Ishikawa (cell line): ENCODE results near the gene ZC3H12D.
A peak's percentile ranks its signal among the peaks of the same experiment; 100 is the strongest.

Source experiments
- CEBPB ChIP-seq: IDR thresholded peaks from 2 replicates; pipeline ENCODE4 v1.6.1; 2012
- CREB1 ChIP-seq: IDR thresholded peaks from 2 replicates; pipeline ENCODE4 v1.6.1; 2012; ENCODE audit warnings: low read depth
- EGR1 ChIP-seq: IDR thresholded peaks from 2 replicates; pipeline ENCODE4 v1.6.1; 2012
- EP300 ChIP-seq: IDR thresholded peaks from 2 replicates; pipeline ENCODE4 v1.6.1; 2012; ENCODE audit warnings: borderline replicate concordance
- FOXM1 ChIP-seq: IDR thresholded peaks from 2 replicates; pipeline ENCODE4 v1.6.1; 2012; ENCODE audit warnings: low read depth, borderline replicate concordance
- NFIC ChIP-seq: IDR thresholded peaks from 2 replicates; pipeline ENCODE4 v1.6.1; 2012
- RAD21 ChIP-seq: IDR thresholded peaks from 2 replicates; pipeline ENCODE4 v1.6.1; 2012; ENCODE audit warnings: low read depth
- TAF1 ChIP-seq: IDR thresholded peaks from 2 replicates; pipeline ENCODE4 v1.6.1; 2012; ENCODE audit warnings: low read depth, mild to moderate bottlenecking
- TCF12 ChIP-seq: IDR thresholded peaks from 2 replicates; pipeline ENCODE4 v1.6.1; 2012; ENCODE audit warnings: low read depth
- TEAD4 ChIP-seq: IDR thresholded peaks from 2 replicates; pipeline ENCODE4 v1.6.1; 2012
- YY1 ChIP-seq: IDR thresholded peaks from 2 replicates; pipeline ENCODE4 v1.6.1; 2012; ENCODE audit warnings: low read depth
- ZBTB7A ChIP-seq: IDR thresholded peaks from 2 replicates; pipeline ENCODE4 v1.6.1; 2012; ENCODE audit warnings: low read depth
- TF ChIP-seq, protein P1 (sequence below): IDR thresholded peaks from 2 replicates; pipeline ENCODE4 v1.6.1; 2012
- TF ChIP-seq, protein P2 (sequence below): IDR thresholded peaks from 2 replicates; pipeline ENCODE4 v1.6.1; 2012
- TF ChIP-seq, protein P3 (sequence below): IDR thresholded peaks from 2 replicates; pipeline ENCODE4 v1.6.1; 2012; ENCODE audit warnings: low read depth, mild to moderate bottlenecking

Gene ZC3H12D

DNA sequence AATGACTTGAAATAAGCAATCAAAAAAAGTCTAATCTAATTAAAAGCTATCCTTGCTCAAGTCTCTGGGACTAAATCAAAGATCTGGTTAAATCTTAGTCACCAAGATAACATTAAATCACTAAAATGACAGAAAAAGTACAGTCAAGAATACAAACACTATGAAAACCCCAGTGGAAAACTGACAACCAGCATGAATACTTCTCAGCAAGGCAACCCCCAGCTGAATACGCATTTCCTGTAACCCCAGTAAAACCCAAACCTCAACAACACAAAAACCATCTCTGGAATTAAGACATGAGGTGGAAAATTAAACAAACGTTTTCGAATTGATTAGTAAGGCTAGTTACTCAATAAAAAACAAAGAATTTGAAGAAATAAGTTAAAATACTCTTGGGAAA lies 23.7 kb upstream of the ZC3H12D start:
- no peak for TF ChIP-seq TCF12
- TF ChIP-seq, protein P1, sequence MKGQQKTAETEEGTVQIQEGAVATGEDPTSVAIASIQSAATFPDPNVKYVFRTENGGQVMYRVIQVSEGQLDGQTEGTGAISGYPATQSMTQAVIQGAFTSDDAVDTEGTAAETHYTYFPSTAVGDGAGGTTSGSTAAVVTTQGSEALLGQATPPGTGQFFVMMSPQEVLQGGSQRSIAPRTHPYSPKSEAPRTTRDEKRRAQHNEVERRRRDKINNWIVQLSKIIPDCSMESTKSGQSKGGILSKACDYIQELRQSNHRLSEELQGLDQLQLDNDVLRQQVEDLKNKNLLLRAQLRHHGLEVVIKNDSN: no peak
- TF ChIP-seq NFIC: no peak
- no peak for TF ChIP-seq FOXM1
- TF ChIP-seq RAD21: no peak
- no peak for TF ChIP-seq YY1
- TF ChIP-seq TAF1: no peak
- TF ChIP-seq CEBPB: no peak
- TF ChIP-seq EGR1: no peak
- TF ChIP-seq, protein P2, sequence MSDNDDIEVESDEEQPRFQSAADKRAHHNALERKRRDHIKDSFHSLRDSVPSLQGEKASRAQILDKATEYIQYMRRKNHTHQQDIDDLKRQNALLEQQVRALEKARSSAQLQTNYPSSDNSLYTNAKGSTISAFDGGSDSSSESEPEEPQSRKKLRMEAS: no peak

DNA sequence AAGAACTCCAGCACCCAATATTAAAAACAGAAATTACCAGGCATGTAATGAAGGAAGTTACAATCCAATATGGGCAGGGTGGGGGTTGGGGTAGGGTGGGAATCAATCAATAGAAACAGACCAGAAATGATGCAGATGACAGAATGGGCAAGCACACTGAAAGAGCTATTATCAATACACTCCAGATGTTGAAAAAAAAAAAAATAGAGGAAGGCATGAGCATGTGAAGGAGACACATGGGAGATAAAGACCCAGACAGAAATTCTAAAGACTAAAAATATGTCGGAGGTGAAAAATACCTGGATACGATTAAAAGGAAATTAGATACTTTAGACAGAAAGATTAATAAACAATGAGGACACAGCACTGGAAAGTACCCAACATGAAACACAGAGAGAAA lies 19.1 kb upstream of the ZC3H12D start:
- TF ChIP-seq TCF12: no peak
- TF ChIP-seq RAD21: no peak
- TF ChIP-seq, protein P1: no peak
- no peak for TF ChIP-seq ZBTB7A
- TF ChIP-seq, protein P3, sequence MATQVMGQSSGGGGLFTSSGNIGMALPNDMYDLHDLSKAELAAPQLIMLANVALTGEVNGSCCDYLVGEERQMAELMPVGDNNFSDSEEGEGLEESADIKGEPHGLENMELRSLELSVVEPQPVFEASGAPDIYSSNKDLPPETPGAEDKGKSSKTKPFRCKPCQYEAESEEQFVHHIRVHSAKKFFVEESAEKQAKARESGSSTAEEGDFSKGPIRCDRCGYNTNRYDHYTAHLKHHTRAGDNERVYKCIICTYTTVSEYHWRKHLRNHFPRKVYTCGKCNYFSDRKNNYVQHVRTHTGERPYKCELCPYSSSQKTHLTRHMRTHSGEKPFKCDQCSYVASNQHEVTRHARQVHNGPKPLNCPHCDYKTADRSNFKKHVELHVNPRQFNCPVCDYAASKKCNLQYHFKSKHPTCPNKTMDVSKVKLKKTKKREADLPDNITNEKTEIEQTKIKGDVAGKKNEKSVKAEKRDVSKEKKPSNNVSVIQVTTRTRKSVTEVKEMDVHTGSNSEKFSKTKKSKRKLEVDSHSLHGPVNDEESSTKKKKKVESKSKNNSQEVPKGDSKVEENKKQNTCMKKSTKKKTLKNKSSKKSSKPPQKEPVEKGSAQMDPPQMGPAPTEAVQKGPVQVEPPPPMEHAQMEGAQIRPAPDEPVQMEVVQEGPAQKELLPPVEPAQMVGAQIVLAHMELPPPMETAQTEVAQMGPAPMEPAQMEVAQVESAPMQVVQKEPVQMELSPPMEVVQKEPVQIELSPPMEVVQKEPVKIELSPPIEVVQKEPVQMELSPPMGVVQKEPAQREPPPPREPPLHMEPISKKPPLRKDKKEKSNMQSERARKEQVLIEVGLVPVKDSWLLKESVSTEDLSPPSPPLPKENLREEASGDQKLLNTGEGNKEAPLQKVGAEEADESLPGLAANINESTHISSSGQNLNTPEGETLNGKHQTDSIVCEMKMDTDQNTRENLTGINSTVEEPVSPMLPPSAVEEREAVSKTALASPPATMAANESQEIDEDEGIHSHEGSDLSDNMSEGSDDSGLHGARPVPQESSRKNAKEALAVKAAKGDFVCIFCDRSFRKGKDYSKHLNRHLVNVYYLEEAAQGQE: no peak
- TF ChIP-seq CEBPB: no peak
- no peak for TF ChIP-seq CREB1
- TF ChIP-seq YY1: no peak

DNA sequence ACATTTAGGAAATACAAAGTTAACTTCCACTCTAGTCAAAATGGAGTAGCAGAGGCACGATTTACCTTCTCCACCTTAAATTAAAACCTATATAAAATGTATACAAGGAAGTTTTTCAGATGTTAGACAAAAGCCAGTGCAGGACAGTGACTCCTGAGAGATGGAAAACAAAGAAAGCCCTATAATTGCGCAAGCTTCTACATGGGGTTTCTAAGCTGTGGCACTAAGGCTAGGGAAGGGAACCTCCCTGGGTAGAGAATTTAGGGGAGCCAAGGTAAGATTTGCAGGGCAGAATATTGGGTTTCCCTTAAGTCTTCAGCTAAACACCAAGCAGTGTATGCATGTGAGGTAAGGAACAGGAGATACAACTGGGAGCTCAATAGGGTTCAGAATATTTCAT lies 18.5 kb upstream of the ZC3H12D start:
- TF ChIP-seq TAF1 (no peak), CEBPB (peak; percentile 82), YY1 (no peak)

DNA sequence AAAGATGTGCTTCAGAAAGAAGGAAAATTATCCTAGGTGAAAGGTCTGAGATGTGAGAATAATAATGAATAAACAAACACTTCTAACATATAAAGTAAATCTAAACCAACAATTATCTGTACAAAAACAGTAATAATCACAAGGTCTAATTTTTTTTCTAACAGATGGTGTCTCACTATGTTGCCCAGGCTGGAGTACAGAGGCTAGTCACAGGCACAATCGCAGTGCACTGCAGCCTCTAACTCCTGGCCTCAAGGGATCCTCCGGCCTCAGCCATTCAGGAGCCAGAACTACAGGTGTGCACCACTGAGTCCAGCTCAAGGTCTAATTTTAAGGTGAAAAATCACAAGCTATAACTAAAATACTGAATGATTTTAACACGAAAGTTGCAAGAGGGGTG lies 17.0 kb upstream of the ZC3H12D start:
- no peak for TF ChIP-seq NFIC

DNA sequence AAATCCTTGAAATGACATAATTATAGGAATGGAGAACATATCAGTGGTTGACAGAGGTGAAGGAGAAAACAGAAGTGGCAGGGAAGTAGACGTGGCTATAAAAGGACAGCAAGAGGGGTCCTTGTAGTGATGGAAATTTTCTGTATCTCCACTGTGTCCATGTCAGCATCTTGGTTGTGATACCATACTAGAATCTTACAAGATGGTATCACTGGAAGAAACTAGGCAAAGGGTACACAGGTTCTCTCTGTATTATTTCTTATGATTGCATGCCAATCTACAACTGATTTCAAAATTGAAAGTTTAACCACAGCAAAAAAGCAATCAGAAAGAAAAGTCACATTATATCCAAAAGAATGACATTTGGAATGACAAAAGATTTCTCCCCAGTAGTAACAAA lies 16.4 kb upstream of the ZC3H12D start:
- TF ChIP-seq NFIC (no peak), FOXM1 (no peak), YY1 (no peak), CEBPB (no peak), ZBTB7A (no peak), RAD21 (no peak), TEAD4 (no peak), EGR1 (no peak), CREB1 (no peak), EP300 (no peak), TCF12 (no peak), TAF1 (no peak)
- TF ChIP-seq, protein P1: no peak
- TF ChIP-seq, protein P2: no peak
- TF ChIP-seq, protein P3: no peak

DNA sequence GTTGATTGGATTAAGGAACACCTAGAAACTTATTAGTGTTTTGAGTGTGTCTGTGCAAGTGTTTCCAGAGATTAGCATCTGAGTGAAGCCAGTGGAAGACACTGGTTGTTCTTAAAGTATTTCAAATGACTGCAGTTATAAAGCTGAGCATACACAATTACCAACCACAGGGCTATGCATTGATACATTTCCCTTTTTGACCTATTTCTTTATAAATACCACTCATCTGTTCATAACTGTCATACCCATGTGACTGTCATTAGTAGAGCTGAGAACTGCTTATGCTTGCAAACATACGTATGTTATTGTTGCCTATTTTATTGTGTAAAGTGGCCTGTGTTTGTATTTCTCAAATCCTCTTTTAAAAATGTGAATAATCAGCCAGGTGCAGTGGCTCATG lies 15.3 kb upstream of the ZC3H12D start:
- TF ChIP-seq RAD21: no peak
- TF ChIP-seq NFIC: no peak
- TF ChIP-seq, protein P2: no peak
- TF ChIP-seq TEAD4: no peak

DNA sequence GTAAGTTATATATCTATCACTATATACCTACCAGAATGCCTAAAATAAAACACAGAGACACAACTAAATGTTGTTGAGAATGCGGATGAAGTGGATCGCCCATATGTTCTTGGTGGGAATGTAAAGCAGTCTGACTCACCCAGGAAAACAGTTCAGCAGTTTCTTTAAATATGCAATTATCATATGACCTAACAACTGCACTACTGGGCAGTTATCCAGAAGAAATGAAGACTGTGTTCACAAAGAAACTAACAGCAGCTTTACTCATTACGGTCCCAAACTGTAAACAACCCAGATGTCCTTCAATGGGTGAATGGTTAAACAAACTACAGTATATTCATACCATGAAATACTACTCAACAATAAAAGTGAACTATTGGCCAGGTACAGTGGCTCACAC lies 14.3 kb upstream of the ZC3H12D start:
- TF ChIP-seq FOXM1 (no peak), EGR1 (no peak), TEAD4 (no peak), YY1 (no peak), NFIC (no peak; the same call in 1 of the 2 replicates)
- TF ChIP-seq, protein P1: no peak
- TF ChIP-seq, protein P3: no peak
